SK-N-SH (cell line): ENCODE data around the gene ZNF512B. TPM values are rescaled to one million over a fixed set of nuclear protein-coding genes. Genes with fewer than 3 reads are reported as not detected.
"Not testable (repeated sequence)": the region's sequence is repeated elsewhere in the genome, so short reads cannot be mapped to it uniquely, and the experiment has no call there.

Experiments used
- CTCF ChIA-PET: fragments of 300-600, 350-600 bp; formaldehyde crosslinking; extraction: SDS; loops from one replicate; lab custom pipeline; 2021; lab: Yijun Ruan, JAX
- POLR2A ChIA-PET: fragments of 350-600 bp; sonication (Branson Sonifier 250); formaldehyde crosslinking; extraction: SDS; loops from one replicate; lab custom pipeline; 2020; ENCODE audit warnings: antibody characterized with exemption, inconsistent platforms; lab: Yijun Ruan, JAX
- DNase-seq: peaks from one replicate; pipeline ENCODE4 v3.0.0; 2012
- H2AFZ ChIP-seq: fragments of 200-600 bp; sonication (generic); 2 replicates; pipeline ENCODE4 v1.8.1; 2016; ENCODE audit warnings: antibody characterized with exemption, mild to moderate bottlenecking, low read depth
- H3F3A ChIP-seq: fragments of 200-600 bp; sonication (generic); replicated peaks from 2 replicates; pipeline ENCODE3; 2016; ENCODE audit warnings: antibody characterized with exemption, mild to moderate bottlenecking; ENCODE audit not compliant: insufficient read depth
- H3K27ac ChIP-seq, 2 experiments: fragments of 200-500 bp in 1 of 2; fragments of 200-600 bp in 1 of 2; sonication (Bioruptor generic) in 1 of 2; sonication (generic), shearing (Covaris generic) in 1 of 2; 2 replicates each; pipeline versions ENCODE4 v1.5.1 to v1.6.1; 2014 to 2016; ENCODE audit warnings: low read depth in 2 of 2, inconsistent platforms in 1 of 2, low read length in 1 of 2, mild to moderate bottlenecking in 1 of 2, mixed read lengths in 1 of 2
- H3K27me3 ChIP-seq: fragments of 200-600 bp; sonication (generic), shearing (Covaris generic); 2 replicates; pipeline ENCODE4 v1.6.1; 2016; ENCODE audit warnings: mixed run types; ENCODE audit not compliant: insufficient read depth
- H3K36me3 ChIP-seq, 2 experiments: fragments of 200-500 bp in 1 of 2; fragments of 200-600 bp in 1 of 2; sonication (Bioruptor generic) in 1 of 2; sonication (generic) in 1 of 2; replicated peaks in 1 of 2; 2 replicates each; pipeline versions ENCODE3 to v1.5.1; 2014 to 2016; ENCODE audit warnings: low read length in 1 of 2, mild to moderate bottlenecking in 1 of 2; ENCODE audit not compliant: insufficient read depth in 2 of 2, control insufficient read depth in 1 of 2
- H3K4me1 ChIP-seq, 2 experiments: fragments of 200-500 bp in 1 of 2; fragments of 200-600 bp in 1 of 2; sonication (Bioruptor generic) in 1 of 2; sonication (generic), shearing (Covaris generic) in 1 of 2; 2 replicates each; pipeline versions ENCODE4 v1.5.1 to v1.6.1; 2014 to 2016; ENCODE audit warnings: low read depth in 1 of 2, low read length in 1 of 2, mixed run types in 1 of 2; ENCODE audit not compliant: insufficient read depth in 2 of 2, control insufficient read depth in 1 of 2
- H3K4me2 ChIP-seq: fragments of 200-600 bp; sonication (generic), shearing (Covaris generic); 2 replicates; pipeline ENCODE4 v1.6.1; 2017; ENCODE audit warnings: mixed run types
- H3K4me3 ChIP-seq, 2 experiments: fragments of 200-500 bp in 1 of 2; fragments of 200-600 bp in 1 of 2; sonication (Bioruptor generic) in 1 of 2; sonication (generic), shearing (Covaris generic) in 1 of 2; 2 replicates each; pipeline versions ENCODE4 v1.5.1 to v1.8.1; 2014 to 2016; ENCODE audit warnings: low read depth in 2 of 2, inconsistent platforms in 1 of 2, low read length in 1 of 2, mild to moderate bottlenecking in 1 of 2, mixed read lengths in 1 of 2, moderate library complexity in 1 of 2
- H3K79me2 ChIP-seq: fragments of 200-600 bp; sonication (generic); 2 replicates; pipeline ENCODE4 v1.8.1; 2017; ENCODE audit warnings: mild to moderate bottlenecking; ENCODE audit not compliant: insufficient read depth
- H3K9ac ChIP-seq: fragments of 200-600 bp; sonication (generic); 2 replicates; pipeline ENCODE4 v1.6.1; 2017; ENCODE audit warnings: mixed run types
- H3K9me2 ChIP-seq: fragments of 200-600 bp; sonication (generic); 2 replicates; pipeline ENCODE4 v1.6.1; 2017; ENCODE audit warnings: mixed run types
- H3K9me3 ChIP-seq: fragments of 200-600 bp; sonication (generic); 2 replicates; pipeline ENCODE4 v1.6.1; 2017; ENCODE audit warnings: mixed run types, mild to moderate bottlenecking, moderate library complexity
- H4K20me1 ChIP-seq: fragments of 200-600 bp; sonication (generic); 2 replicates; pipeline ENCODE4 v1.6.1; 2017; ENCODE audit warnings: mild to moderate bottlenecking, mixed run types; ENCODE audit not compliant: insufficient read depth
- EP300 ChIP-seq, 2 experiments: IDR thresholded peaks; 2 replicates each; pipeline versions ENCODE4 v1.4.0 to v1.6.1; 2012; ENCODE audit warnings: borderline replicate concordance in 1 of 2, low read depth in 1 of 2, low read length in 1 of 2
- EZH2phosphoT487 ChIP-seq: fragments of 200-600 bp; sonication (generic); IDR thresholded peaks from 2 replicates; pipeline ENCODE4 v1.6.1; 2017; ENCODE audit warnings: low read depth, mixed run types, mild to moderate bottlenecking, antibody characterized with exemption, moderate library complexity, borderline replicate concordance
- FOXM1 ChIP-seq: IDR thresholded peaks from 2 replicates; pipeline ENCODE4 v1.4.0; 2012; ENCODE audit warnings: low read depth, mild to moderate bottlenecking
- GABPA ChIP-seq: IDR thresholded peaks from 2 replicates; pipeline ENCODE4 v1.4.0; 2012; ENCODE audit warnings: low read depth, mild to moderate bottlenecking
- GATA2 ChIP-seq: sonication (generic); formaldehyde crosslinking; IDR thresholded peaks from 2 replicates; pipeline ENCODE4 v1.5.0; 2020; ENCODE audit warnings: mild to moderate bottlenecking, missing genetic modification reagents
- JUND ChIP-seq: IDR thresholded peaks from 2 replicates; pipeline ENCODE4 v1.4.0; 2012
- MEF2A ChIP-seq: IDR thresholded peaks from 2 replicates; pipeline ENCODE4 v1.4.0; 2012; ENCODE audit warnings: low read depth, borderline replicate concordance
- NFIC ChIP-seq: IDR thresholded peaks from 2 replicates; pipeline ENCODE4 v1.4.0; 2012; ENCODE audit warnings: borderline replicate concordance
- RCOR1 ChIP-seq: fragments of 150-350 bp; IDR thresholded peaks from 2 replicates; pipeline ENCODE4 v1.6.1; 2017; ENCODE audit warnings: antibody characterized with exemption, low read length
- RXRA ChIP-seq: IDR thresholded peaks from 2 replicates; pipeline ENCODE4 v1.4.0; 2012; ENCODE audit warnings: low read depth, mild to moderate bottlenecking, borderline replicate concordance
- SIN3A ChIP-seq: IDR thresholded peaks from 2 replicates; pipeline ENCODE4 v1.6.1; 2012; ENCODE audit warnings: low read depth, mild to moderate bottlenecking, low read length, moderate library complexity, borderline replicate concordance
- TEAD4 ChIP-seq: IDR thresholded peaks from 2 replicates; pipeline ENCODE4 v1.4.0; 2012; ENCODE audit warnings: mild to moderate bottlenecking, borderline replicate concordance; ENCODE audit not compliant: insufficient read depth
- WGBS: methylation state at CpG from one replicate; pipeline ENCODE4 v1.1.6; 2017; ENCODE audit warnings: low lambda C conversion rate; 5-methylcytosine and 5-hydroxymethylcytosine counted together
- polyA plus RNA-seq, 3 experiments: library from polyadenylated mRNA; depleted of rRNA; stranded (reverse); fragments of >200 nt; gene quantifications; 2 replicates each; pipeline ENCODE4 v1.2.3, GENCODE V29; 2012
- TF ChIP-seq, protein P1 (sequence below): fragments of 200-600 bp; sonication (generic); IDR thresholded peaks from 2 replicates; pipeline ENCODE4 v1.6.1; 2017; ENCODE audit warnings: antibody characterized with exemption, mild to moderate bottlenecking, moderate library complexity
- TF ChIP-seq, protein P2 (sequence below): IDR thresholded peaks from 2 replicates; pipeline ENCODE4 v1.4.0; 2012; ENCODE audit warnings: low read depth, borderline replicate concordance
- TF ChIP-seq, protein P3 (sequence below): fragments of 150-350 bp; IDR thresholded peaks from 2 replicates; pipeline ENCODE4 v1.6.1; 2017; ENCODE audit warnings: antibody characterized with exemption, low read length, low read depth, borderline replicate concordance
- TF ChIP-seq, protein P4 (sequence below): IDR thresholded peaks from 2 replicates; pipeline ENCODE4 v1.4.0; 2012; ENCODE audit warnings: low read depth
- TF ChIP-seq, protein P5 (sequence below): IDR thresholded peaks from 2 replicates; pipeline ENCODE4 v1.4.0; 2012; ENCODE audit warnings: low read depth, borderline replicate concordance

The ZNF512B gene
- polyA plus RNA-seq, 1 of the 3 experiments (the other 2 are of a cell fraction), result 11.8 TPM

DNA sequence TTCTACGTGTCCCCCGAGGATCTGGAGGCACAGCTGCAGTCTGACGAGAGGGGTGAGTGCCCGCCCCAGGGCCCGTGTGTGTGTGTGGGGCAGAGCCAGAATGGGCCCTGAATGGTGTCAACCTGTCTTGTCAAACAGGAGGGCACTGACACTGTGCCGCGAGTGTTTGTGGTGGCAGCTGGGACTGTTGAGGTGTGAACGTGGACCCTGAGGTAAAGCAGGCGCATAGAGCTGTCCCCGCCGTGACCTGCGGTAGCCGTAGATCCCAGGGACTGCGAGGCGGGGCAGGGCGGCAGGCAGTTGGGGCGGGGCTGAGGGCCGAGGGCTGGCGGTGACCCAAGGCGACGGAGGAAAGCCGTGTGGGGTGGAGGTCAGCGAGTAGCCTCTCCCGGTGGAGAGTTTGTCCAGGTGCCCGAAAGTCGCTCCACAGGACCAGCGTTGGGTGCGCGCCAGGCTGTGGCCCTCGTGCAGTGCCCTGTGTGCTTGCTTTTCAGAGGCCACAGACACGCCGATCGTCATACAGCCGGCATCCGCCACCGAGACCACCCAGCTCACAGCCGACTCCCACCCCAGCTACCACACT is 38.7 kb downstream of the ZNF512B start:
- peaks cover 22% of the 10 kb centered on the region for H3K79me2 ChIP-seq
- H3K9me3 ChIP-seq, result no peaks in the 10 kb centered on the region
- H3K4me2 ChIP-seq, result no peak overlapping the region
- no peaks in the 10 kb centered on the region for H3F3A ChIP-seq
- no peaks in the 10 kb centered on the region for H3K9me2 ChIP-seq
- TF ChIP-seq TEAD4 (no peak), JUND (no peak), MEF2A (no peak), NFIC (no peak), EZH2phosphoT487 (no peak), SIN3A (no peak), EP300 (IDR thresholded peaks at IDR 0.05; ENCODE audit: borderline replicate concordance in 1 of 2, low read depth in 1 of 2, low read length in 1 of 2) (no peak), RCOR1 (no peak), FOXM1 (no peak), GATA2 (CRISPR knock-in tag) (no peak), GABPA (no peak), RXRA (no peak)
- TF ChIP-seq, protein P1, sequence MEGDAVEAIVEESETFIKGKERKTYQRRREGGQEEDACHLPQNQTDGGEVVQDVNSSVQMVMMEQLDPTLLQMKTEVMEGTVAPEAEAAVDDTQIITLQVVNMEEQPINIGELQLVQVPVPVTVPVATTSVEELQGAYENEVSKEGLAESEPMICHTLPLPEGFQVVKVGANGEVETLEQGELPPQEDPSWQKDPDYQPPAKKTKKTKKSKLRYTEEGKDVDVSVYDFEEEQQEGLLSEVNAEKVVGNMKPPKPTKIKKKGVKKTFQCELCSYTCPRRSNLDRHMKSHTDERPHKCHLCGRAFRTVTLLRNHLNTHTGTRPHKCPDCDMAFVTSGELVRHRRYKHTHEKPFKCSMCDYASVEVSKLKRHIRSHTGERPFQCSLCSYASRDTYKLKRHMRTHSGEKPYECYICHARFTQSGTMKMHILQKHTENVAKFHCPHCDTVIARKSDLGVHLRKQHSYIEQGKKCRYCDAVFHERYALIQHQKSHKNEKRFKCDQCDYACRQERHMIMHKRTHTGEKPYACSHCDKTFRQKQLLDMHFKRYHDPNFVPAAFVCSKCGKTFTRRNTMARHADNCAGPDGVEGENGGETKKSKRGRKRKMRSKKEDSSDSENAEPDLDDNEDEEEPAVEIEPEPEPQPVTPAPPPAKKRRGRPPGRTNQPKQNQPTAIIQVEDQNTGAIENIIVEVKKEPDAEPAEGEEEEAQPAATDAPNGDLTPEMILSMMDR, result no peak
- TF ChIP-seq, protein P2, sequence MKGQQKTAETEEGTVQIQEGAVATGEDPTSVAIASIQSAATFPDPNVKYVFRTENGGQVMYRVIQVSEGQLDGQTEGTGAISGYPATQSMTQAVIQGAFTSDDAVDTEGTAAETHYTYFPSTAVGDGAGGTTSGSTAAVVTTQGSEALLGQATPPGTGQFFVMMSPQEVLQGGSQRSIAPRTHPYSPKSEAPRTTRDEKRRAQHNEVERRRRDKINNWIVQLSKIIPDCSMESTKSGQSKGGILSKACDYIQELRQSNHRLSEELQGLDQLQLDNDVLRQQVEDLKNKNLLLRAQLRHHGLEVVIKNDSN, result no peak
- TF ChIP-seq, protein P3, sequence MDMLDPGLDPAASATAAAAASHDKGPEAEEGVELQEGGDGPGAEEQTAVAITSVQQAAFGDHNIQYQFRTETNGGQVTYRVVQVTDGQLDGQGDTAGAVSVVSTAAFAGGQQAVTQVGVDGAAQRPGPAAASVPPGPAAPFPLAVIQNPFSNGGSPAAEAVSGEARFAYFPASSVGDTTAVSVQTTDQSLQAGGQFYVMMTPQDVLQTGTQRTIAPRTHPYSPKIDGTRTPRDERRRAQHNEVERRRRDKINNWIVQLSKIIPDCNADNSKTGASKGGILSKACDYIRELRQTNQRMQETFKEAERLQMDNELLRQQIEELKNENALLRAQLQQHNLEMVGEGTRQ, result no peak
- TF ChIP-seq, protein P4, sequence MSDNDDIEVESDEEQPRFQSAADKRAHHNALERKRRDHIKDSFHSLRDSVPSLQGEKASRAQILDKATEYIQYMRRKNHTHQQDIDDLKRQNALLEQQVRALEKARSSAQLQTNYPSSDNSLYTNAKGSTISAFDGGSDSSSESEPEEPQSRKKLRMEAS, result no peak
- TF ChIP-seq, protein P5, sequence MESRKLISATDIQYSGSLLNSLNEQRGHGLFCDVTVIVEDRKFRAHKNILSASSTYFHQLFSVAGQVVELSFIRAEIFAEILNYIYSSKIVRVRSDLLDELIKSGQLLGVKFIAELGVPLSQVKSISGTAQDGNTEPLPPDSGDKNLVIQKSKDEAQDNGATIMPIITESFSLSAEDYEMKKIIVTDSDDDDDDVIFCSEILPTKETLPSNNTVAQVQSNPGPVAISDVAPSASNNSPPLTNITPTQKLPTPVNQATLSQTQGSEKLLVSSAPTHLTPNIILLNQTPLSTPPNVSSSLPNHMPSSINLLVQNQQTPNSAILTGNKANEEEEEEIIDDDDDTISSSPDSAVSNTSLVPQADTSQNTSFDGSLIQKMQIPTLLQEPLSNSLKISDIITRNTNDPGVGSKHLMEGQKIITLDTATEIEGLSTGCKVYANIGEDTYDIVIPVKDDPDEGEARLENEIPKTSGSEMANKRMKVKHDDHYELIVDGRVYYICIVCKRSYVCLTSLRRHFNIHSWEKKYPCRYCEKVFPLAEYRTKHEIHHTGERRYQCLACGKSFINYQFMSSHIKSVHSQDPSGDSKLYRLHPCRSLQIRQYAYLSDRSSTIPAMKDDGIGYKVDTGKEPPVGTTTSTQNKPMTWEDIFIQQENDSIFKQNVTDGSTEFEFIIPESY, result no peak
- peaks cover 26% of the 10 kb centered on the region; the same call in 1 of the 2 replicates for H4K20me1 ChIP-seq
- WGBS, result 91% methylated on average over 31 of the region's 37 CpGs
- no peak overlapping the region for H3K4me3 ChIP-seq
- H2AFZ ChIP-seq, result no peak overlapping the region
- H3K4me1 ChIP-seq, result no peaks in the 10 kb centered on the region
- DNase-seq, result no peak
- ChIA-PET CTCF (interaction anchor here (1.0 kb wide), 1 partner anchor 43 kb away, joined by 3 read pairs; no protein-coding TSS in a partner anchor), POLR2A (no interaction called here)
- H3K27me3 ChIP-seq, result no peaks in the 10 kb centered on the region
- H3K27ac ChIP-seq, result no peak overlapping the region
- H3K36me3 ChIP-seq, result peaks cover 21 to 62% of the 10 kb centered on the region in 2 experiments
- H3K9ac ChIP-seq, result no peak overlapping the region

DNA sequence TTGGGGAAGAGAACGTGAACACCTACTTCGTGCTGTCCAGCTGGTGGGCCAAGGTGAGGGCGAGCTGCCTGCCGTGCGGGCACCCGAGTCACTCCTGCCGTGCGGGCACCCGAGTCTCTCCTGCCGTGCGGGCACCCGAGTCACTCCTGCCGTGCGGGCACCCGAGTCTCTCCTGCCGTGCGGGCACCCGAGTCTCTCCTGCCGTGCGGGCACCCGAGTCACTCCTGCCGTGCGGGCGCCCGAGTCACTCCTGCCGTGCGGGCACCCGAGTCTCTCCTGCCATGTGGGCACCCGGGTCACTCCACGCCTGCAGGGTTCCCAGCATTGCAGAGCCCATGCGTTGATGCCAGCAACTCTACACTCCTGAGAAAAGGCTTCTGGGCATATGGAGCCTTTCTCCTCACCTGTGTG is 40.3 kb downstream of the ZNF512B start:
- H3K4me3 ChIP-seq, H3K9ac ChIP-seq, H3K9me3 ChIP-seq, H2AFZ ChIP-seq, H3F3A ChIP-seq, H3K4me1 ChIP-seq, DNase-seq, CTCF ChIA-PET, H3K4me2 ChIP-seq, H3K27me3 ChIP-seq, H3K27ac ChIP-seq, POLR2A ChIA-PET, H3K9me2 ChIP-seq: not testable (repeated sequence)
- Histone ChIP-seq H3K79me2 (peaks cover 31% of the 10 kb centered on the region), H4K20me1 (peaks cover 24% of the 10 kb centered on the region; the same call in 1 of the 2 replicates), H3K36me3 (peaks cover 22 to 46% of the 10 kb centered on the region in 2 experiments)
- WGBS, result 93% methylated on average over 28 of the region's 31 CpGs
